GM23338 (cell line): ENCODE data around the gene ROBO3. TPM values are rescaled to one million over a fixed set of nuclear protein-coding genes. Genes with fewer than 3 reads are reported as not detected.

Experiments
- ATAC-seq: fragments of 200-7000 bp; cut with Tn5 transposase; 3 replicates; pipeline ENCODE4 v1.9.1; 2020
- DNase-seq: peaks from one replicate; pipeline ENCODE4 v3.0.0-alpha.2; 2015; ENCODE audit warnings: low spot score
- H2AFZ ChIP-seq: fragments of 200-600 bp; sonication (generic); 2 replicates; pipeline ENCODE4 v1.8.0; 2016; ENCODE audit warnings: antibody characterized with exemption, mild to moderate bottlenecking, moderate library complexity
- H3F3A ChIP-seq: fragments of 200-600 bp; sonication (generic); replicated peaks from 2 replicates; pipeline ENCODE4 v1.8.0; 2017; ENCODE audit warnings: antibody characterized with exemption, mixed run types, low read depth
- H3K27ac ChIP-seq: fragments of 200-600 bp; sonication (generic); 2 replicates; pipeline ENCODE4 v1.6.1; 2016; ENCODE audit warnings: low read depth
- H3K27me3 ChIP-seq: fragments of 200-600 bp; sonication (generic); 2 replicates; pipeline ENCODE4 v1.8.0; 2016; ENCODE audit warnings: mild to moderate bottlenecking, mixed run types, moderate library complexity; ENCODE audit not compliant: insufficient read depth
- H3K36me3 ChIP-seq: fragments of 200-600 bp; sonication (generic); 2 replicates; pipeline ENCODE4 v1.8.0; 2016; ENCODE audit warnings: mild to moderate bottlenecking; ENCODE audit not compliant: insufficient read depth
- H3K4me1 ChIP-seq: fragments of 200-600 bp; sonication (generic); 2 replicates; pipeline ENCODE4 v1.8.0; 2016; ENCODE audit warnings: mild to moderate bottlenecking, moderate library complexity; ENCODE audit not compliant: insufficient read depth
- H3K4me2 ChIP-seq: fragments of 200-600 bp; sonication (generic); 2 replicates; pipeline ENCODE4 v1.7.1; 2017; ENCODE audit warnings: mixed run types
- H3K4me3 ChIP-seq: fragments of 200-600 bp; sonication (generic); 2 replicates; pipeline ENCODE4 v1.6.1; 2016; ENCODE audit warnings: mixed run types
- H3K79me2 ChIP-seq: fragments of 200-600 bp; sonication (generic); replicated peaks from 2 replicates; pipeline ENCODE4 v1.8.0; 2017; ENCODE audit warnings: mild to moderate bottlenecking; ENCODE audit not compliant: insufficient read depth
- H3K9me2 ChIP-seq: fragments of 200-600 bp; sonication (generic); 2 replicates; pipeline ENCODE4 v1.8.0; 2017; ENCODE audit not compliant: insufficient read depth
- H4K20me1 ChIP-seq: fragments of 200-600 bp; sonication (generic); replicated peaks from 2 replicates; pipeline ENCODE4 v1.8.0; 2017; ENCODE audit warnings: mild to moderate bottlenecking; ENCODE audit not compliant: insufficient read depth
- H3K27ac Mint-ChIP-seq: 2 replicates; pipeline ENCODE4 v1.8.0; 2020; ENCODE audit warnings: inconsistent platforms, mild to moderate bottlenecking, moderate library complexity, mixed read lengths
- H3K27me3 Mint-ChIP-seq: 3 replicates; pipeline ENCODE4 v1.8.0; 2022; ENCODE audit warnings: low read depth, mild to moderate bottlenecking, moderate library complexity, mixed read lengths, inconsistent platforms; ENCODE audit not compliant: insufficient read depth, poor library complexity
- H3K36me3 Mint-ChIP-seq: 3 replicates; pipeline ENCODE4 v1.8.0; 2021; ENCODE audit warnings: low read depth, mild to moderate bottlenecking, inconsistent platforms, moderate library complexity, mixed read lengths
- H3K4me1 Mint-ChIP-seq: 3 replicates; pipeline ENCODE4 v1.8.0; 2020; ENCODE audit warnings: mild to moderate bottlenecking, inconsistent platforms, mixed read lengths
- H3K4me3 Mint-ChIP-seq: 3 replicates; pipeline ENCODE4 v1.8.0; 2021; ENCODE audit warnings: moderate library complexity, mild to moderate bottlenecking, inconsistent platforms, mixed read lengths
- H3K9me3 Mint-ChIP-seq: 3 replicates; pipeline ENCODE4 v1.8.0; 2020; ENCODE audit warnings: moderate library complexity, mild to moderate bottlenecking, inconsistent platforms, mixed read lengths
- CREB1 ChIP-seq: fragments of 250-450 bp; sonication (Bioruptor Pico); IDR thresholded peaks from 2 replicates; pipeline ENCODE4 v1.5.0; 2020; ENCODE audit warnings: low read depth, mild to moderate bottlenecking, moderate library complexity
- CTCF ChIP-seq, 2 experiments: fragments of 200-600 bp in 1 of 2; sonication (generic) in 1 of 2; conservative IDR thresholded peaks; 2 replicates each; pipeline versions ENCODE4 v1.5.1 to v1.6.1; 2016 to 2017; ENCODE audit warnings: antibody characterized with exemption in 2 of 2, low read depth in 2 of 2, mild to moderate bottlenecking in 2 of 2, moderate library complexity in 1 of 2
- EZH2 ChIP-seq: fragments of 200-600 bp; sonication (generic); IDR thresholded peaks from one replicate; pipeline ENCODE4 v1.8.0; 2017; ENCODE audit warnings: antibody characterized with exemption, mild to moderate bottlenecking, low read depth; ENCODE audit not compliant: unreplicated experiment
- EZH2phosphoT487 ChIP-seq: fragments of 200-600 bp; sonication (generic); IDR thresholded peaks from one replicate; pipeline ENCODE4 v1.8.1; 2018; ENCODE audit warnings: antibody characterized with exemption; ENCODE audit not compliant: unreplicated experiment
- JUNB ChIP-seq: IDR thresholded peaks from one replicate; pipeline ENCODE4 v1.6.1; 2016; ENCODE audit warnings: antibody characterized with exemption; ENCODE audit not compliant: unreplicated experiment
- NANOG ChIP-seq: IDR thresholded peaks from 2 replicates; pipeline ENCODE4 v1.6.1; 2016; ENCODE audit warnings: antibody characterized with exemption, borderline replicate concordance
- POLR2AphosphoS5 ChIP-seq: IDR thresholded peaks from 2 replicates; pipeline ENCODE4 v1.6.1; 2016; ENCODE audit warnings: antibody characterized with exemption, low read depth
- STAT1 ChIP-seq: IDR thresholded peaks from one replicate; pipeline ENCODE4 v1.6.1; 2016; ENCODE audit warnings: antibody characterized with exemption; ENCODE audit not compliant: unreplicated experiment
- ZNF114 ChIP-seq: fragments of 250-450 bp; sonication (Bioruptor Pico); IDR thresholded peaks from 2 replicates; pipeline ENCODE4 v1.5.0; 2020; ENCODE audit warnings: mild to moderate bottlenecking, moderate library complexity
- ZNF331 ChIP-seq: fragments of 250-450 bp; sonication (Bioruptor Pico); IDR thresholded peaks from 2 replicates; pipeline ENCODE4 v1.5.0; 2020; ENCODE audit warnings: low read depth, mild to moderate bottlenecking, moderate library complexity
- polyA plus RNA-seq: library from polyadenylated mRNA; unstranded; fragments of >200 nt; fragmentation: Nextera tagmentation; extraction: Ambion mirVana; gene quantifications from 2 replicates; pipeline ENCODE4 v1.2.1, GENCODE V29; 2016
- total RNA-seq: library from RNA; depleted of rRNA; stranded (reverse); fragments of >200 nt; shearing (Covaris generic); gene quantifications from 2 replicates; pipeline ENCODE4 v1.2.3, GENCODE V29; 2014
- TF ChIP-seq, protein P1 (sequence below): fragments of 250-450 bp; sonication (Bioruptor Pico); IDR thresholded peaks from 2 replicates; pipeline ENCODE4 v1.5.0; 2020; ENCODE audit warnings: mild to moderate bottlenecking, moderate library complexity
- TF ChIP-seq, protein P2 (sequence below): IDR thresholded peaks from one replicate; pipeline ENCODE4 v1.6.1; 2018; ENCODE audit warnings: antibody characterized with exemption; ENCODE audit not compliant: unreplicated experiment
- TF ChIP-seq, protein P3 (sequence below): IDR thresholded peaks from 2 replicates; pipeline ENCODE4 v1.6.1; 2016; ENCODE audit warnings: antibody characterized with exemption

Gene ROBO3
- total and polyA plus RNA-seq, 2 experiments from 2014 or later: 17.0 to 21.4 TPM

- H3K27me3 Mint-ChIP-seq: peaks cover 1% of the 10 kb centered on the region
- no peak for TF ChIP-seq CREB1
- TF ChIP-seq CTCF (conservative IDR thresholded peaks at IDR 0.05; ENCODE audit: low read depth in 2 of 2): no peak
- no peak for TF ChIP-seq STAT1
- TF ChIP-seq EZH2phosphoT487: no peak
- no peak for TF ChIP-seq ZNF331 (CRISPR knock-in tag)
- no peak for TF ChIP-seq JUNB
- TF ChIP-seq NANOG: no peak
- TF ChIP-seq, protein P1, sequence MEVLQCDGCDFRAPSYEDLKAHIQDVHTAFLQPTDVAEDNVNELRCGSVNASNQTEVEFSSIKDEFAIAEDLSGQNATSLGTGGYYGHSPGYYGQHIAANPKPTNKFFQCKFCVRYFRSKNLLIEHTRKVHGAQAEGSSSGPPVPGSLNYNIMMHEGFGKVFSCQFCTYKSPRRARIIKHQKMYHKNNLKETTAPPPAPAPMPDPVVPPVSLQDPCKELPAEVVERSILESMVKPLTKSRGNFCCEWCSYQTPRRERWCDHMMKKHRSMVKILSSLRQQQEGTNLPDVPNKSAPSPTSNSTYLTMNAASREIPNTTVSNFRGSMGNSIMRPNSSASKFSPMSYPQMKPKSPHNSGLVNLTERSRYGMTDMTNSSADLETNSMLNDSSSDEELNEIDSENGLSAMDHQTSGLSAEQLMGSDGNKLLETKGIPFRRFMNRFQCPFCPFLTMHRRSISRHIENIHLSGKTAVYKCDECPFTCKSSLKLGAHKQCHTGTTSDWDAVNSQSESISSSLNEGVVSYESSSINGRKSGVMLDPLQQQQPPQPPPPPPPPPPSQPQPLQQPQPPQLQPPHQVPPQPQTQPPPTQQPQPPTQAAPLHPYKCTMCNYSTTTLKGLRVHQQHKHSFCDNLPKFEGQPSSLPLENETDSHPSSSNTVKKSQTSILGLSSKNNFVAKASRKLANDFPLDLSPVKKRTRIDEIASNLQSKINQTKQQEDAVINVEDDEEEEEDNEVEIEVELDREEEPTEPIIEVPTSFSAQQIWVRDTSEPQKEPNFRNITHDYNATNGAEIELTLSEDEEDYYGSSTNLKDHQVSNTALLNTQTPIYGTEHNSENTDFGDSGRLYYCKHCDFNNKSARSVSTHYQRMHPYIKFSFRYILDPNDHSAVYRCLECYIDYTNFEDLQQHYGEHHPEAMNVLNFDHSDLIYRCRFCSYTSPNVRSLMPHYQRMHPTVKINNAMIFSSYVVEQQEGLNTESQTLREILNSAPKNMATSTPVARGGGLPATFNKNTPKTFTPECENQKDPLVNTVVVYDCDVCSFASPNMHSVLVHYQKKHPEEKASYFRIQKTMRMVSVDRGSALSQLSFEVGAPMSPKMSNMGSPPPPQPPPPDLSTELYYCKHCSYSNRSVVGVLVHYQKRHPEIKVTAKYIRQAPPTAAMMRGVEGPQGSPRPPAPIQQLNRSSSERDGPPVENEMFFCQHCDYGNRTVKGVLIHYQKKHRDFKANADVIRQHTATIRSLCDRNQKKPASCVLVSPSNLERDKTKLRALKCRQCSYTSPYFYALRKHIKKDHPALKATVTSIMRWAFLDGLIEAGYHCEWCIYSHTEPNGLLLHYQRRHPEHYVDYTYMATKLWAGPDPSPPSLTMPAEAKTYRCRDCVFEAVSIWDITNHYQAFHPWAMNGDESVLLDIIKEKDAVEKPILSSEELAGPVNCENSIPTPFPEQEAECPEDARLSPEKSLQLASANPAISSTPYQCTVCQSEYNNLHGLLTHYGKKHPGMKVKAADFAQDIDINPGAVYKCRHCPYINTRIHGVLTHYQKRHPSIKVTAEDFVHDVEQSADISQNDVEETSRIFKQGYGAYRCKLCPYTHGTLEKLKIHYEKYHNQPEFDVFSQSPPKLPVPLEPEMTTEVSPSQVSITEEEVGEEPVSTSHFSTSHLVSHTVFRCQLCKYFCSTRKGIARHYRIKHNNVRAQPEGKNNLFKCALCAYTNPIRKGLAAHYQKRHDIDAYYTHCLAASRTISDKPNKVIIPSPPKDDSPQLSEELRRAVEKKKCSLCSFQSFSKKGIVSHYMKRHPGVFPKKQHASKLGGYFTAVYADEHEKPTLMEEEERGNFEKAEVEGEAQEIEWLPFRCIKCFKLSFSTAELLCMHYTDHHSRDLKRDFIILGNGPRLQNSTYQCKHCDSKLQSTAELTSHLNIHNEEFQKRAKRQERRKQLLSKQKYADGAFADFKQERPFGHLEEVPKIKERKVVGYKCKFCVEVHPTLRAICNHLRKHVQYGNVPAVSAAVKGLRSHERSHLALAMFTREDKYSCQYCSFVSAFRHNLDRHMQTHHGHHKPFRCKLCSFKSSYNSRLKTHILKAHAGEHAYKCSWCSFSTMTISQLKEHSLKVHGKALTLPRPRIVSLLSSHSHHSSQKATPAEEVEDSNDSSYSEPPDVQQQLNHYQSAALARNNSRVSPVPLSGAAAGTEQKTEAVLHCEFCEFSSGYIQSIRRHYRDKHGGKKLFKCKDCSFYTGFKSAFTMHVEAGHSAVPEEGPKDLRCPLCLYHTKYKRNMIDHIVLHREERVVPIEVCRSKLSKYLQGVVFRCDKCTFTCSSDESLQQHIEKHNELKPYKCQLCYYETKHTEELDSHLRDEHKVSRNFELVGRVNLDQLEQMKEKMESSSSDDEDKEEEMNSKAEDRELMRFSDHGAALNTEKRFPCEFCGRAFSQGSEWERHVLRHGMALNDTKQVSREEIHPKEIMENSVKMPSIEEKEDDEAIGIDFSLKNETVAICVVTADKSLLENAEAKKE (CRISPR knock-in tag): no peak
- TF ChIP-seq, protein P2, sequence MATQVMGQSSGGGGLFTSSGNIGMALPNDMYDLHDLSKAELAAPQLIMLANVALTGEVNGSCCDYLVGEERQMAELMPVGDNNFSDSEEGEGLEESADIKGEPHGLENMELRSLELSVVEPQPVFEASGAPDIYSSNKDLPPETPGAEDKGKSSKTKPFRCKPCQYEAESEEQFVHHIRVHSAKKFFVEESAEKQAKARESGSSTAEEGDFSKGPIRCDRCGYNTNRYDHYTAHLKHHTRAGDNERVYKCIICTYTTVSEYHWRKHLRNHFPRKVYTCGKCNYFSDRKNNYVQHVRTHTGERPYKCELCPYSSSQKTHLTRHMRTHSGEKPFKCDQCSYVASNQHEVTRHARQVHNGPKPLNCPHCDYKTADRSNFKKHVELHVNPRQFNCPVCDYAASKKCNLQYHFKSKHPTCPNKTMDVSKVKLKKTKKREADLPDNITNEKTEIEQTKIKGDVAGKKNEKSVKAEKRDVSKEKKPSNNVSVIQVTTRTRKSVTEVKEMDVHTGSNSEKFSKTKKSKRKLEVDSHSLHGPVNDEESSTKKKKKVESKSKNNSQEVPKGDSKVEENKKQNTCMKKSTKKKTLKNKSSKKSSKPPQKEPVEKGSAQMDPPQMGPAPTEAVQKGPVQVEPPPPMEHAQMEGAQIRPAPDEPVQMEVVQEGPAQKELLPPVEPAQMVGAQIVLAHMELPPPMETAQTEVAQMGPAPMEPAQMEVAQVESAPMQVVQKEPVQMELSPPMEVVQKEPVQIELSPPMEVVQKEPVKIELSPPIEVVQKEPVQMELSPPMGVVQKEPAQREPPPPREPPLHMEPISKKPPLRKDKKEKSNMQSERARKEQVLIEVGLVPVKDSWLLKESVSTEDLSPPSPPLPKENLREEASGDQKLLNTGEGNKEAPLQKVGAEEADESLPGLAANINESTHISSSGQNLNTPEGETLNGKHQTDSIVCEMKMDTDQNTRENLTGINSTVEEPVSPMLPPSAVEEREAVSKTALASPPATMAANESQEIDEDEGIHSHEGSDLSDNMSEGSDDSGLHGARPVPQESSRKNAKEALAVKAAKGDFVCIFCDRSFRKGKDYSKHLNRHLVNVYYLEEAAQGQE: no peak
- TF ChIP-seq ZNF114 (CRISPR knock-in tag): no peak
- TF ChIP-seq, protein P3, sequence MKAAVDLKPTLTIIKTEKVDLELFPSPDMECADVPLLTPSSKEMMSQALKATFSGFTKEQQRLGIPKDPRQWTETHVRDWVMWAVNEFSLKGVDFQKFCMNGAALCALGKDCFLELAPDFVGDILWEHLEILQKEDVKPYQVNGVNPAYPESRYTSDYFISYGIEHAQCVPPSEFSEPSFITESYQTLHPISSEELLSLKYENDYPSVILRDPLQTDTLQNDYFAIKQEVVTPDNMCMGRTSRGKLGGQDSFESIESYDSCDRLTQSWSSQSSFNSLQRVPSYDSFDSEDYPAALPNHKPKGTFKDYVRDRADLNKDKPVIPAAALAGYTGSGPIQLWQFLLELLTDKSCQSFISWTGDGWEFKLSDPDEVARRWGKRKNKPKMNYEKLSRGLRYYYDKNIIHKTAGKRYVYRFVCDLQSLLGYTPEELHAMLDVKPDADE: no peak
- no peak for TF ChIP-seq POLR2AphosphoS5
- no peak for TF ChIP-seq EZH2
- no peaks in the 10 kb centered on the region for H3K4me1 ChIP-seq
- H3K9me3 Mint-ChIP-seq: no peaks in the 10 kb centered on the region
- ATAC-seq (no peak), DNase-seq (no peak)
- no peaks in the 10 kb centered on the region for H3K9me2 ChIP-seq
- no peak overlapping the region for H3K4me3 ChIP-seq
- H3K36me3 ChIP-seq: no peaks in the 10 kb centered on the region
- no peak overlapping the region for H3K4me2 ChIP-seq
- no peaks in the 10 kb centered on the region for H4K20me1 ChIP-seq
- H3K27ac Mint-ChIP-seq: no peak overlapping the region
- no peaks in the 10 kb centered on the region for H3K27me3 ChIP-seq
- H2AFZ ChIP-seq: no peak overlapping the region
- H3F3A ChIP-seq: no peaks in the 10 kb centered on the region
- no peaks in the 10 kb centered on the region for H3K36me3 Mint-ChIP-seq
- no peaks in the 10 kb centered on the region for H3K79me2 ChIP-seq
- H3K4me1 Mint-ChIP-seq: no peaks in the 10 kb centered on the region
- H3K4me3 Mint-ChIP-seq: no peak overlapping the region
- H3K27ac ChIP-seq: no peak overlapping the region
These were observed 65.6 kb downstream of the ROBO3 start for GRCh38 chr11:124930799-124931198.
